A204.1 (cell line): ENCODE data around the gene PANX1.
"Not testable (repeated sequence)": the region's sequence is repeated elsewhere in the genome, so short reads cannot be mapped to it uniquely, and the experiment has no call there.

Experiments used
- FAIRE-seq: peaks from 2 replicates; lab custom pipeline; 2012; peaks lifted over from hg19 to GRCh38; lab: Jason Lieb, UNC

PANX1 gene

DNA sequence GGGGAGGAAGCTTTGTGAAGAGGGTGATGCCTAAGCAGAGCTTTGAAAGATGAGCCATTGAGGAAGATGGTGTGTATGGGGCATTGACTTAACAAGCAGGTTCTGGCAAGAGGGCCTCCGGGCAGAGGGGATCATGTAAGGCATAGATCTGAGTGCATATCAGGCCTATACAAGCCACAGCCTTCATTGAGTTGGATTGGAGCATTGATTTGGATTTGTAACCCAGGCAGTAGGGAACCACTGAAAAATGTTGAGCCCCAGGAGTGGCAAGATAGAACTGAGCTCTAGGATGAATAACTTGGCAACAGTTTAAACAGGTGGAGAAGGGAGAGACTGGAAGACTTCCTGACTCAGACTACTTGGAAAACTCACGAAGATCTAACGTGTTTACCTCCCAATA lies 21.4 kb downstream of the PANX1 start:
- FAIRE-seq: no peak

DNA sequence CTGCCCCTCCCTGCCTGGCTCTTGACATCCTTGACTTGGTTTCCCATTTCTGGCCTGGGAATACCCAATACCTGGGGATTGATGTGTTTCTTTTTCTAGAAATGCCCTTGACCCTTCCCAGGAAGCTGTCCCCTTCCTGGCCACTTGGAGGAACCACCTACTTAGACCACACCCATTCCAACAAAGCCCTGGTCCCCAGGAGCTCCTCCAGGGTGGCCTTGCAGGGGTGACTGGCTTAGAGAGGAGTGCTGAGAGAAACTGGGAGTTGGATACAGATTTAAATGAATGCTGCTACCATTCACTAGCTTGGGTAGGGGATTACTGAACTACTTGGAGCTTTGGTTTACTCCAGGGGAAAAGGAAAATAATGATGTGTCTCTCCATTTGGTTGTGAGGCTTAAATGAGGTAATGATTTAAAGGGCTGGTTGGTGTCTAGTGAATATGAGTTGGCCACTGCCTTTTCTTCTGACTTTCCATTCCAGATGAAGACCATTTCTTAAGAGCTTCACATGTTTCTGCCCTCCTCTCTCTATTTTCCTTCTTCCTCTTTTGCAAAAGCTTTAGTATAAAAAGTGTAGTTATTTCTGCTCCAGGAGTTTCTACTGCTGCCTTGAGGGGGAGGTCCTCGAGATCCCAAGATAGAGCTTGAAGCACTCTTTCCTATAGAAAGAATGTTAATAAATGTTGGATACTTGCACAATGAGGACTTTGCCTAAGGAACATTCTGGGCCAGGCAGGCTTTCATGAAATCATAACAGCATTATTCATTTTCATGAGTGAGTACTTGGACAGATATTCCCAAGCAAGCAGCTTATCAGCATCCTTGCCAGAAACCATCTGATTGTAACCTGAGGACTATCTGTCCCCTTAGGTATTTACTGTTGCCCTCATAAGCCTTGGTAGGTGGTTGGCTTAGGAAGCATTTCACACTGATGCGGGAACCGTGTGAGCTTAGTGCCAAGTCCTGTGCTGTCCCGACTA lies 22.4 kb downstream of the PANX1 start:
- FAIRE-seq: no peak

DNA sequence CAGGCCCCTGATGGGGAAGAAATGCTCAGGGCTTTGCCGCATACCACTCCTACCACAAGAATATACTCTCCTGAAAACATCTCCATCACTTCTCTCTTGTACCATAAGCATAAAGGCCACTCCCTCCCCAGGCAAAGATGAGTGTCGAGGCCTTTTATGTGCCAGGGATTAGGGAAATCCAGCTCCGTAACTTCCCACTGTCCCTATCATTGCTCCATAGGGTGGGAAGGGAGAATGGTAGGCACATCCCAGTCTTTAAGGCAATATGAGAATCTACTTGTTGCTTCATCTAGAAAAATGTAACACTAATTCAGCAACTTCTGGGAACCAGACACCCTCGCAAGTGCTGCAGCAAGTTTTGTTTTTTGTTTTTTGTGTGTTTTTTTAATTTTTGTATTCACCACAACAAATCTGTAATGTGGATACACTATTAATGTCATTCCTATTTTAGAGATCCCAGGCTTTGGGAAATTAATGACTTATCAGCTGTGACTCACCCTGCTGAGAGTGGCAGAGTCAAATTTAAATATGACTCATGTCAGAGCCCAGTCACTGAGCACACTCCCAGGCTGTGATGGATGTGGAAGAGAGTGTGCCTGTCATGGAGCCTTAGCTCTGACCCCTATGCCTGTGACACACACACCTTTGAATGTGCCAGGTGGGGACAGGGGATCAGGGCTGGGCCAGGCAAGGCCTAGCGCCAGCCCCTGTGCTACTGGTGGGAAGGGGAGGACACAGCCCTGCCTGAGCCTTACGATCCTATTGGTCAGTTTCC lies 23.4 kb downstream of the PANX1 start:
- FAIRE-seq: no peak

DNA sequence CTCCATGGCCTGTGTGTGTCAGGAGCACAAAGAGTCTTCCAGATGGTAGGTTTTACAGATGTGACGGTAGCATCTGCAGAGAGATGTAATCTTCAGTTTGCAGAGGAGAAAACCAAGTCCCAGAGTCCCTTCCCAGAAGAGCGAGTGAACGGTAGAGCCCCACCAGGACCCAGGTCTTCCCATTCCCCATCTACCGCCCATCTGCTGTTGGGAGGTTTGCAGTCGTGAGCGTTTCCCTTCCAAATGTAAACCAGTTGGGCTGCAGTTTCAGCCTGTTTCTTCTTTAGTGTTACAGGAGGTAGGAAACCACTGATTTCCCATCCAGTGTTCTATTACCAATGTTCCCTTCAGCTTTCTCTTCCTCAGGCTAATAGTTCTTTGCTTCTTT lies 24.0 kb downstream of the PANX1 start:
- FAIRE-seq: no peak

DNA sequence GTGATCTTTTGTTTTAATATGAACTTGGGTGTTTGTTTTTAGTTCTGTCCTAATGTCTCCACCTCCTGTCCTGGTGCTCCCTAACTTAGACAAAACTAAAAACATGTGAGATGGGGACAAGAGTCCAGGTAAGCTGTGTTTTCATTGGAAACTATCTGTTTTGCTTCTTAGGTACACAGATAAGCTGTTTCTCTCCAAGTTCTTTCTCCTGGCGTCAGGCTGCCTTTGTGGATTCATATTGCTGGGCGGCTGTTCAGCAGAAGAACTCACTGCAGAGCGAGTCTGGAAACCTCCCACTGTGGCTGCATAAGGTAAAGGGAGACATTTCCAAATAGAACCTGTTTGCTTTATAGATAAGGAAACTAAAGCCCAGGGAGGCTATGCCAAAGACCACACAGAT lies 24.7 kb downstream of the PANX1 start:
- no peak for FAIRE-seq

DNA sequence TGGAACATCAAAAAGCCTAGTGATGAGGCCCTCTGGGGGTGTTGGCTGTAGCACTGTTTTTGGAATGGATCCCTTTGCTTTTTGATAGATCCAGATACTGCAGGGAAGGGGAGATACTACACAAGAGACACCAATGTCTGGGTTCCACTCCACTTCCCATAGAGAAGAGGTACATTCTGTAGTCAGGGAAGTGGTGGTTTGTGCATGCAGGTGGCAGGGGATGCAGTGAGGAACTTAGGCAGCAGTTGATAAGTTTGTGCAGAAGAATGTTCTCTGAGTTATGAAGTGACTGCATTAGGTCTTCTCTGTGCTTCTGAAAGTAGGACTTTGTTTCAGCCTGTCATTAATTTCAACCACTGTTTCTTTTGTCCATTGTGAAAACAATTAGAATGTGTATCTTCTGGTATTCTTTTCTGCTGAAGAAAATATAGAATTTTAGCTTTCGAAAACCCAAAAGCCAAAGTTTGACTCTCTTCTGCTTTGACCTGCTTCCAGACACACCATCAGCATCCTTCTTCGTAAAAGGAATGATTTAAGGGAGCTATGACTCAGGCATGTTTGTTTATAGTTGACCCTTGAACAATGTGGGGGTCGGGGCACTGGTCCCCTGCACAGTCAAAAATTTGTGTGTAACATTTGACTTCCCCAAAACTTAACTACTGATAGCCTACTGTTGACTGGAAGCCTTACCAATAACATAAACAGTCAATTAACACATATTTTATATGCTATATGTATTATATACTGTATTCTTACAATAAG lies 25.6 kb downstream of the PANX1 start:
- FAIRE-seq: no peak

DNA sequence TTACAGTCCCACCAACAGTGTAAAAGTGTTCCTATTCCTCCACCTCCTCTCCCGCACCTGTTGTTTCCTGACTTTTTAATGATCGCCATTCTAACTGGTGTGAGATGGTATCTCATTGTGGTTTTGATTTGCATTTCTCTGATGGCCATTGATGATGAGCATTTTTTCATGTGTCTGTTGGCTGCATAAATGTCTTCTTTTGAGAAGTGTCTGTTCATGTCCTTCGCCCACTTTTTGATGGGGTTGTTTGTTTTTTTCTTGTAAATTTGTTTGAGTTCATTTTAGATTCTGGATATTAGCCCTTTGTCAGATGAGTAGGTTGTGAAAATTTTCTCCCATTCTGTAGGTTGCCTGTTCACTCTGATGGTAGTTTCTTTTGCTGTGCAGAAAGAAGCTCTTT lies 28.7 kb downstream of the PANX1 start:
- FAIRE-seq: not testable (repeated sequence)

DNA sequence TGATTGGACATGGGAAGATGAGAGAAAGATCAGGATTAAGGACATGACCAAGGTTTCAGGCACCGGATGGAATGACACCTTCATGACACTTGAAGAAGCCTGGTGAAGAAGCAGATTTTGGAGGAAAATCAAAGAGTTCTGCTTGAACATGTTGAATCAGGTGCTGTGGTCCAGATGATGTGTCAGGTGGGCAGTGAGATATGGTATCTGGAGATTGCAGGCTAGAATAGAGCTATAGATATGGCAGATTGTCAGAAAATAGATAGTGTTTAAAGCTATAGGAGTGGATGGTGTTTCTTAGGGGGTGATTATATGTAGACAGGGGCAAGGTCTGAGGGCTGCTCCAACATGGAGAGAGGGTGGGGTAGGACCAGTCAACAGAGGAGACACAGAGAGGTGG lies 40.2 kb downstream of the PANX1 start:
- no peak for FAIRE-seq

DNA sequence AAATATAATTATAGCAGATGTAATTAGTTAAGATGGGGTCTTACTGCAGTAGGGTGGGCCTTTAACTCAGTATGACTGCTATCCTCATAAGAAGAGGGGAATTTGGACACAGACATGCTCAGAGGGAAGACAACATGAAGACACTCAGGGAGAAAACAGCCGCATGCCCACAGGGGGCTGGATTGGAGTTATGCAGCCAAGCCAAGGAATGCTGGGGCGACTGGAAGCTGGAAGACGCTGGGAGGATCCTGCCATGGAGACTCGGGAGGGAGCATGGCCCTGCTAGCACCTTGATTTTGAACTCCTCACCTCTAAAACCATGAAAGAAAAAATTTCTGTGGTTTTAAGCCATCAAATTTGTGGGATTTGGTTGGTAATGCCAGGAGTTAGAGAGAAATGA lies 40.9 kb downstream of the PANX1 start:
- no peak for FAIRE-seq

DNA sequence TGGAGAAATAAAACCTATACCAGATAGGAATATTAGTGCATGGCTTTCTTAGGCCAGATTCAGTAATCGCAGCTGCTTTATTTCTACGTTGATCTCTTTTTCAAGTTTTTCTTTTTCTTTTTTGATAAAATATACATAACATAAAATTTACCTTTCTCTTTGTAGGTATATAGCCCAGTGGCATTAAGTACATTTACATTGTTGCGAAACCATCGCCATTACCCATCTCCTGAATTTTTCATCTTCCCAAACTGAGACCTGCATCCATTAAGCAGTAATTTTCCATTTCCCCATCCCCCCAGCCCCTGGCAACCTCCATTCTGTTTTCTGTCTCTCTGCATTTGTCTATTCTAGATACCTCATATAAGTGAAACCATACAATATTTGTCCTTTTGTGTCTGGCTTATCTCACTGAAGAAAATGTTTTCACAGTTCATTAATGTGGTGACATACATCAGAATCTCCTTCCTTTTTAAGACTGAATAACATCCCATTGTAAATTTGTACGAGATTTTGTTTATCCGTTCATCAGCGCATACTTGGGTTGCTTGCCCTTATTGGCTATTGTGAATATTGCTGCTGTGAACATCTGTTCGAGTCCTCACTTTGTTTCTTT lies 41.4 kb downstream of the PANX1 start:
- FAIRE-seq: no peak

DNA sequence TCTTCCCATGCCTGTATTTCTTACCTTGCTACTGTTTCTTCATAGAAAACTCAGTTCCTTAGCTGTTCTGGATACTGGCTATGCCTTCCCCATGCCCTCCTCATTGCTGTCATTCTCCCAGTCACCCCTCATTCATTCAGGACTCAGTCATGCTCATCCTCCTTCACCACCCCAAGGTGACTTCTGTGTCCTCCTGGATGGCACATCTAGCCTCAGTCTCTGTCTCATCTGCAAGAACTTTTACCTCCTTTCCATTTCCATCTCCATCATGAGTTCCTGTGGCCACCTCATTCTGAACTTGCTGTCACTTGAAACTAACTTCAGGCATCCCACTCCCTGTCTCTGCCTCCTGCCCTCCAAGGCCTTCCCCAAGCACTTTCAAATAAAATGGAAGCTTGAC lies 42.3 kb downstream of the PANX1 start:
- no peak for FAIRE-seq

DNA sequence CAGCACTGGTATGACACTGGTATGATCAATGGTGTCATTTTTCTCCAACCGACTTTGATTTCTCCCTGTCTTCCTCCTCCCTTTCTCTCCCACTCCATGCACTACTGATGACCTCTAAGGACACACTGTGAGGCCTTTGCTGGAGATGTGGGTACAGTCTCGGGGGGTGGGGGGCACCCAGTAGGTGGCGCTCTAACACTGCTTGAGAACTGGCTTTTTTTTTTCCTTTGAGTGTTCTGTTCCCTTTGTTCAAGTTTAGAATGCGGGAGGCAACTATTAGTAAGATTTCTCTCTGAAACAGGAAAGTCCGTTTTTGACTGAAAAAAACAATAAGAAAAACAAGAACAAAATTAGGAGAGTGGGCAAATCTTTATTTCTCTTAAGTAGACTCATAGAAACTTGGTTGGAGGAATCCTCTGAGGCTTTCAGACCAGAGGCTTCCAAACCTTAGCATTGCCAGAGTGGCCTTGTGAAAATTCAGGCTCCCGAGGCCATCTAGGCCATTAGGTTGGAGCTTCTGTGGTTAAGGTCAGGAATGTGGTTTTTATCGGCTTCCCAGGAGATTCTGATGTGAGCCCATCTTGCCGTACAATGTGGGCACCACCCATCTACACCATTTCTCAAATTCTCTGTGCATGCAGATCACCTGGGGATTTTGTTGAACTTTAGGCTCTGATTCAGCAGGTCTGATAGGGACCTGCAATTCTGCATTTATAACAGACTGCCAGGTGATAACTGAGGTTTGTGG lies 43.2 kb downstream of the PANX1 start:
- no peak for FAIRE-seq

DNA sequence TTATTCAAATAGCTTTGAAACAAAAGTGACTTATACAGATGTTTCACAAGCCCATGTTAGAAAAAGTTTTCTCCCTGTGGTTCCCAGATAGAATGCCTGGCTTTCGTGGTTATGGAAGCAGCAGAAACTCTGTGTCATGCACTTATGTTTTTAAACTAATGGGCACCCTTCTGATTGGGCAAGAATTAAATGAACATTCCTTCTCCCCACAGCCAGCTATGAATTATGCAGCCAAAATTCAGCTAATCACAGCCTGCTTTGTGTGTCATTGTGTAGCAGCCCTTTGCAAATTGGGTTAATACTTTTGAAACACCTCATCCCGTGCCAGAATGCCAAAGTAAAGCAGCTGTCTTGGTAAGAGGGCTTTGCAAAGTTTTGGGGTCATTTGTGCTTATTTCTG lies 46.9 kb downstream of the PANX1 start:
- FAIRE-seq: no peak

DNA sequence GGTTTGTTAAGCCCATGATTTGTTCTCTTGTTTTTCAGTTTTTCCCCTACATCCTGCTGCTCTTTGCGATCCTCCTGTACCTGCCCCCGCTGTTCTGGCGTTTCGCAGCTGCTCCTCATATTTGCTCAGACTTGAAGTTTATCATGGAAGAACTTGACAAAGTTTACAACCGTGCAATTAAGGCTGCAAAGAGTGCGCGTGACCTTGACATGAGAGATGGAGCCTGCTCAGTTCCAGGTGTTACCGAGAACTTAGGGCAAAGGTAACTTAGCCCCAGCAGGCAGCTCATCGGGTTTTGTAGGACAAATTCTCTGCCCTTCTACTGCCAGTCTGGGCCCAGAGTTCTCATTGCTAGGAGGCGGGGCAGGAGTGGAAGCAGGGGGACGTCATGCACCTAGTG lies 49.7 kb downstream of the PANX1 start:
- FAIRE-seq: no peak

DNA sequence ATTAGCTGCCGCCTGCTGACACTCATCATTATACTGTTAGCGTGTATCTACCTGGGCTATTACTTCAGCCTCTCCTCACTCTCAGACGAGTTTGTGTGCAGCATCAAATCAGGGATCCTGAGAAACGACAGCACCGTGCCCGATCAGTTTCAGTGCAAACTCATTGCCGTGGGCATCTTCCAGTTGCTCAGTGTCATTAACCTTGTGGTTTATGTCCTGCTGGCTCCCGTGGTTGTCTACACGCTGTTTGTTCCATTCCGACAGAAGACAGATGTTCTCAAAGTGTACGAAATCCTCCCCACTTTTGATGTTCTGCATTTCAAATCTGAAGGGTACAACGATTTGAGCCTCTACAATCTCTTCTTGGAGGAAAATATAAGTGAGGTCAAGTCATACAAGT lies 51.1 kb downstream of the PANX1 start:
- no peak for FAIRE-seq

DNA sequence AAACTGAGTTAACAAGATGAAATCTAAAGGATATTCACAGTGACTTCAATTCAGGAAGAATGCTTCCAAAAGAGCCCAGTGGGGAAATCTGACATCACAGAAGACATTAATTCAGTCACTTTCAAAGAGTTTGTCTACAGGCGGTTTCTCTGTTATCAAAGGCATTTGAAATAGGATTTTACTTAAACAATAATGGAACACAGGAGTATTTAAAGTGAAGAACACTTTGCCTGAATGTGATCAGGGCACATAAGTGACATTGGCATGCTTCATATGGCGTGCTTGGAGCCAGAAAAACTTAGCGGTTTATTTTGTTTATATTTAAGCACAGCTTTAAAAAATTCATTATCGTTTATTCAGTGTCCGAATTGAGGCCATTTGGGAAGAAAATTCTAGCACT lies 52.9 kb downstream of the PANX1 start:
- FAIRE-seq: no peak

DNA sequence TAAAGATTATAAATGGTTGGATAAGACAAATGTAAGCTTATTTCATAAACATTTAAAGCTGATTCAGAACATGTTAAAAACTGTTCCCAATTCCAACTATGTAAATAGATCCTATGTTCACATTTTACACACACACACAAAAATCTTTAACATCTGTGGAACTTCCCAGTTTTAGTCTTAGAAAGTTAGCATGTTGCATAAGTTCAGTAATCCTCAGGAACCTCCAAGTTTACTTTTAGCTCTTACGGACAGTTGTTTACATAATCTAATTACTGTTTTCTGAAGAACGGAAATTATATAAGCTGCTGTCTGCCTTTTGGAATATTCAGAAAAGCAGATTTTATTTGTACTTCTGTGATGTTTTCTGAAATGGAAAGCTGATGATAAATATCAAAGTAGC lies 53.3 kb downstream of the PANX1 start:
- FAIRE-seq: no peak

DNA sequence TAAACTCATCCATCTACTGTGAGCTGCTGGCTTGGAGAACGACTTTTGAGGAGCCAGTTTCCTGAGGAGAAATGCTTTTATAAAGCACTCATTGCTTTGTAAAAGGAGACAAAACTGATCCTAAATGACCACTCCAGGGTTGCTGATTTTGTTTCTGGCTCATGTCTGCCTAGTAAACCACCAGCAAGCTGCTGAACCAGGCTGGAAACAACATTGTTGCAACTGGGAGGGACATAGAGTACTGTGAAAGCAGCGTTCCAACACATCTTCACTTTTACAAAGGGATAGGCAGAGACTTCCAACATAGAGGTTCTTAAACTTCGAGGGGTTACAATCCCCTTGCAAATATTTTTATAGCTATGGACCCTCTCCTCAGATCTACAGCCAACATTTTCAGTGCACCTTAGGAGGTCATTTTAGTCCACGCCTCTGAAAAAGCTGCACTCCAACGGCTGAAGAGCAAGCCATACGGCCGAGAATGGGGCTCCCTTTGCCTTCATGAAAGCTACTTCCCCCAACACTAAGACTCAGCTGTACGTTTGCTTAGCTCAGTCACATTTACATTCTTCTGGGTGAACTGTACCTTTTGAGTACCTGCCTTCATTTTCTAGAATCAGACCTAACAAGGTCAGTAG lies 54.7 kb downstream of the PANX1 start:
- no peak for FAIRE-seq

DNA sequence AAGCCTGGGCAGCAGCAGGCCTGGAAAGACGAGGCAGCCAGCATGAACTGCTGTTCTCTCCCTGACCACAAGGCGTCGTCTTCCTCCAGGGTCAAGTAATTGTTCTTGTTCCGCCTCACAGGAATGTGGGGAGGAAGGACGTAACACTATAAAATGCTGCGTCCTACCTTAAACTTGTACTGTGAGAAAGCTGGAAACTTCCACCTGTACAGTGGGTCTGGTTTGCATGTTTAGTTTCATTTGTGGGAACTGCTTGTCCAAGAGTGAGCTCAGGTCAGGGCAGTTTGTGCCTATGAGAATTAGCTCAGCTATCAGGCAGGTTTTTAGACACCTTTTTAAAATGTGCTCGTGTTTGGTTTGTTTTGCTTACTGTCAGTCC lies 55.2 kb downstream of the PANX1 start:
- FAIRE-seq: no peak

DNA sequence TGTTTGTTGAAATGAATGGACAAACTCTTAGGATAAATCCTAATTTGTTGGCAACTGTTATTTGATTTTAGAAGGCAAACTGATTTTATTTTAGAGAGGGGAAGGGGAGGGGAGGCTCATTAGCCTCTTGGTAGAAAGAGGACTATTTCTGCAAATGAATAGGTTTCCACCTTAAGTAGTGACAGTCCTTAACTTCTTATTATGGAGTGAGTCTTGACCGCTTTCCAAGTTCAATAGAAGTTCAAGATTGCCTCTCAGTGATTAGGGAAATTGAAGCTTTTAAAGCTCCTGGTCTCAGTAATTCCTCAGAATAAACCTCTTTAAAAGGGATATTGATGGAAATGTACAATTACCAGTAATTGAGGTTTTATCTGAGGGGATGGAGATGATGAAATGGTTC lies 55.7 kb downstream of the PANX1 start:
- FAIRE-seq: no peak

DNA sequence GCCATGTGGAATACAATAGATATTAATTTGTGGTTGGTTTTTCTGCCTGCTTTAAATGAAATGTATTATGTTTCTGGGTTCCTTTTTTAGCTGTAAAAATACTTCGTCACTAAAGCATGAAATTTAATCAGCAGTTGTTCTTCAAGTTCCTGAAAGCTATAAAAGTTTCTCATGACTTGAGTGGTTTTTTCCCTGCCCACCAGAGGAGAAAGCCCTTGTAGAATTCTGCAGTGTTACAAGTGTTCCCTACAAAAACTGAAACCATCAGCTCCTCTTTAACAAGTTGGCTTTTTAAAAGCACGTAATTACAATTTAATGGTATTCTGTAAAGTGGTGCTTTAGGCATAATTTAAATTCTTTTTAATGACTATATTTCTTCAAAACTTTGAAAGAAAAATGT lies 56.2 kb downstream of the PANX1 start:
- no peak for FAIRE-seq
